HG02678 (cell line): ENCODE results near the gene PEX19.

Experiments used
- ATAC-seq: cut with Tn5 transposase; IDR thresholded peaks from one replicate; pipeline ENCODE4 v1.9.1; 2021; ENCODE audit warnings: mild to moderate bottlenecking, moderate library complexity; ENCODE audit not compliant: unreplicated experiment

The PEX19 gene

DNA sequence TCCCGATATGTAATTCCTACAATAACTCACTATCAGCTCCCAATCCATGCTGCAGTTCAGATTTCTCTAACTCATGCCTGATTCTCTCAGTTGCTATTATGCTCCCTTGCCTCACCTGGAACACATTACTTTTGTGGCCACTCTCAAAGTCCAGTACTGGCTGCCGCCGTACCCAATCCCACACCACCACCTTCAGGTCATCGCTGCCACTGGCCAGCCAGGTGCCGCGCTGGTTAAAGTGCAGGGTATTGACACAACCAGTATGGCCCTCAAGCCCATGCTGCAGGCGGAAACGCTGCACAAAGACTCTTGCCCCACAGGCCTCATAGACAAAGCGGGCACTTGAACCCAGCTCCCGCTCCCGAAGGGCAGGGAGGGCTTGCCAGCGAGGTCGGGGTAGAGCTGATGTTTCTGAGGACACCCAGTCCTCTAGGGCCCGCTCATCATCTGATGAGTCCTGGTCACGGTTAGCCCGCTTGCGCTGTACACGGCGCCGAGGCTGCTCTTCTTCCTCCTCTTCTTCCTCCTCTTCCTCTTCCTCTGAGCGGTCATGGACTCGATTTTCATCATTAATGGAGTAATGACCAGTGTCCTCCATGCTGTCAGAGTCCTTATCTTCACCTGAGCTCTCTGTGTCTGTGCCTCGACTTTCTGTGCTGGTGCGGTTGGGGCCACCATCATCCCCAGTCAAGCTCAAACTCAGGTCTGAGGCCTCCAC is 45.2 kb downstream of the PEX19 start:
- no peak for ATAC-seq

DNA sequence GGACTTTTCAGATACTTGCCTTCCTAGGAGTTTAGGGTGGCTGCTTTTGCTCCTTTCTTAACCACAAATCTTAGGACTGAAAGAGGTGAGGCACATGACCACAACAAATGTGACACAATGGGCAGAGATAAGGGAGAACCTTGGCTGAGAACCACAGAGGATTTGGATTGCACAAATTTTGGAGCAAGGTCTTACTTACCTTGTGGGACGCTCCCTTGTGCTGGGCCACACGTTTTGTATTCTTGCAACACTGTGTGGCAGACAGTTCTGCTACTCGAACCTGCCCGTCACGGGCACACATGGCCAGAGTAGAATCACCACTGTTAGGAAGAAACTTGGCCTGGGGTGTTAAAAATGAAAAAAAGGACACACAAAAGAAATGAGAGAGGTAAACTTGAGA is 46.5 kb downstream of the PEX19 start:
- no peak for ATAC-seq

DNA sequence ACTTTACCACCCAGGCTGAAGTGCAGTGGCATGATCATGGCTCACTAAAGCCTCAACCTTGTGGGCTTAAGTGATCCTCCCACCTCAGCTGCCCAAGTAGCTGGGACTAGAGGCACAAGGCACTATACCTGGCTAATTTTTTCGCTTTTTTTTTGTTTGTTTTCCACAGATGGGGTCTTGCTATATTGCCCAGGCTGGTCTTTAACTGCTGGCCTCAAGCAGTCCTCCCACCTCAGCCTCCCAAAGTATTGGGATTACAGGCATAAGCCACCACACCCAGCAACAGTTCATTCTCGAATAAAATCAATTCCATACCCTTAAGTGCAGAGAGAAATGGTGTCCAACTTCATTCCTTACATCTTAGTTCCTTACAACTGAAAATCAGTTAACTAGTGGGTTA is 47.4 kb downstream of the PEX19 start:
- no peak for ATAC-seq

- ATAC-seq, result no peak
Measured at GRCh38 chr1:160236806-160237205, 48.1 kb downstream of the PEX19 start.

DNA sequence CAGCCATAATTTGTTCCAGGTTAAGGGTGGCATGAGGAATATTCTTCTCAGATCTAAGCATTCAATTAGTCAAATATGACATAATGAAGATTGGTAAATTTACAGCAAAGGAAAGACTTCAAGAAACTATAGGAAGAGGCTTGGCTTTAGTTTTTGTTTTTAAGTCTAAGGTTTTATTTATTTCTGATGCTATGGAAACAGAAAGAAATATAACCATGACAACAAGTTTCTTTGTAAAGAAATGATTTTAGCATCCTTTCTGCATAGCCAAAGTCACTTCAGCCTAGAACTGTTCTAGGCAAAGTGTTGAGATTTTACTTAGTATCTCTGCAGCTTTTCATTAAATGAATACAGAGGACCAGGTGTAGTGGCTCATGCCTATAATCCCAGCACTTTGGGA is 52.0 kb downstream of the PEX19 start:
- ATAC-seq, result no peak

GRCh38 chr1:160228431-160228830 is 56.5 kb downstream of the PEX19 start:
- ATAC-seq, result no peak

- ATAC-seq, result no peak
Measured at GRCh38 chr1:160227561-160227960, 57.4 kb downstream of the PEX19 start.

DNA sequence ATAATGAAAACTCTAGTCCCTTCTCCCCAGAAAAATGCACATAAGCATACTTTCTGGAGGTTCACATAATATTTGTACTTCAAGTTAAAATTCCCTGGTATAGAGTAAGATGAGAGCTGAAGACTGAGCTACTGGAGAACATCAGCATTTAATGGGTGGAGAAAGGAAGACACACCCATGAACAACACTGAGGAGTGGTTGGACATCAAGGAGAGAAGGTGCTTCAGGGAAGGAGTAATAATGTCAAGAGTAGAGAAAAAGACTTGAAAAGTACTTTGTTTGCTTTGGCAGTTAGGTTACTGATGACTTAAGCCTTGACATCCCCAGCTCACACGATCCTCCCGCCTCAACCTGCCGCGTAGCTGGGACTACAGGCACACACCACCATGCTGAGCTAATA is 57.9 kb downstream of the PEX19 start:
- no peak for ATAC-seq
